Inflammatory macrophage (primary cell): ENCODE results near the gene SORCS2.

Experiments used
- DNase-seq, 2 donors: peaks; one replicate each; pipeline ENCODE4 v3.0.0-alpha.2; 2020 to 2022

The SORCS2 gene

DNA sequence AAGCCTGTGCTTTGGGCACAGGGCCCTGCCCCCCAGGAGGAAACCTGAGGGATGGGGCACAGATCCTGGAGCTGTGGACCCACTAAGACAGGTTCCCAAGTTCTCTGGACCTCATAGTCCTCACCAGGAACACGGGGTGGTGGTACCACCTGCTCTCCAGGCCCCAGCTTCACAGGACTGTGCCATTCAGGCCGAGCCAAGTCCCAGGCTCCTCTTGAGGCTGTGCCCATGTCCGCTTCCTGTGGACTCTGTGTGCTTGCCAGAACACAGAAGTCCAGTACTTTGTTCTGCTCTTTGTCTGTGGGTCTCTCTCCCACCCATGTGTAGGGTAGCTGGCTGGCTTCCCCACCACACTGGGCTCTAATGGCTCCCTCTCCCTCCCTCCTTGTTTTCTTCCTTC, 346.8 kb downstream of the SORCS2 start:
- DNase-seq: no peak

DNA sequence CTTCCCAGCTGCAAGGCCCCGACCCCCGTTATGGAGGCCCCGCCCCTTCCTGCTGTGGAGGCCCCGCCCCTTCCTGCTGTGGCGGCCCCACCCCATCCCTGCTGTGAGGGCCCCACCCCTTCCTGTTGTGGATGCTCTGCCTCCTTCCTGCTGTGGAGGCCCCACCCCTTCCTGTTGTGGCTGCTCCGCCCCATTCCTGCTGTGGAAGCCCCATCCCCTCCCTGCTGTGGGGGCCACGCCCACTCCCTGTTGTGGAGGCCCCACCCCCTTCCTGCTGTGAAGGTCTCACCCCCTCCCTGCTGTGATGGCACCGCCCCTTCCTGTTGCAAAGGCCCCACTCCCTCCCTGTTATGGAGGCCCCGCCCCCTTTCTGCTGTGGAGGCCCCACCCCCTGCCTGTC, 347.3 kb downstream of the SORCS2 start:
- DNase-seq: peak; percentile 4 to 62

DNA sequence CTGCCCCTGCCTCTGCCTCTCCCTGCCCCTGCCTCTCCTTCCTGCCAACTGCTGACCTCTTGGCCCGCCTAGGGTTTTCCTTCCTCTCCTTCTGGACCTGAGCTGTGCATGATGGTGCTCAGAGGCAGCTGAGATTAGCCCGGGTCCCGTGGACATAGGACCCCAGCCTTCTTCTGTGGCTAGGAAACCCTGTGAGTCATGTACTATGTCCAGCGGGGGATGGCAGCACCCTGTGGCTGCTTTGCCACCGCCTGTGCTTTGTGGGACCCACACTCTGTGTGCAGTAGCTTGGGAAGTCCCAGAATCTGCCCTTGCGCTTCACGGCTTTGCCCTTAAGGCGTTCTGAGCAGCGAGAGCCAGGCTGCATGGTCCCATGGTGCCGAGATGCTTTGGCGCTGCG, 347.9 kb downstream of the SORCS2 start:
- DNase-seq: no peak

DNA sequence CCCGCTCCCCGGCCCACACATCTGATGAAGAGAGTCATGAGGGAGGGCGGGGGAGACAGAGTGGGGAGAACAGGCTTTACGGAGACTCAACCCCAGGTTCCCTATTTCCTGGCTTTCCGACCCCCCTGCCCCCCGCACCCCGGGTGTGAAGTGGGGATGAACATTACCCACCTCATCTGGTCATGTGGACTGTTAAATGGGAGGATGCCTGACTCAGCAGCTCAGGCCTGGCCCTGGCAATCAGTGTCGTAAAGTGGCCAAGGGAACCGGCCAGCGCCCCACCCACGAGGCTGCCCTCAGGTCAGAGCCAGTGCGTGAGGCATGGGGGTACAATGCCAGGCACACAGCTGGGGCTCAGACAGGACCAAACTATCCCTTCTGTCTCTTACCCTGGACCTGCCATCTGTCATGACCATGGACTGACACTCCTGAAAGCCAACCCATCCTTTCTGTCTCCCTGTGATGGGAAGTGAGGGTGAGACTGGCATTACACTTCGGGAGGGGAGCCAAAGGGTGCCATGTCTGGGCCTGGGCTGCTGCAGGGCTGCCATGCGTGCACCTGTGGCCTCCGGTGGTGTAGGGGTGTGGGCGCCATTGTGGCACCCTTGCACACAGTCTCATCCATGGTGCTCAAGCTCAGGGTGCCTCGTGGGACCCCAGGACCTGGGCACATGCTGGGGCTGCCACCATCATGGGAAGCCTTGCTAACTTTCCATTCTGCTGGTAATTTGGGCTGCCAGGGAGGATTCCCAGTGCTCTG, 348.5 kb downstream of the SORCS2 start:
- DNase-seq: no peak

DNA sequence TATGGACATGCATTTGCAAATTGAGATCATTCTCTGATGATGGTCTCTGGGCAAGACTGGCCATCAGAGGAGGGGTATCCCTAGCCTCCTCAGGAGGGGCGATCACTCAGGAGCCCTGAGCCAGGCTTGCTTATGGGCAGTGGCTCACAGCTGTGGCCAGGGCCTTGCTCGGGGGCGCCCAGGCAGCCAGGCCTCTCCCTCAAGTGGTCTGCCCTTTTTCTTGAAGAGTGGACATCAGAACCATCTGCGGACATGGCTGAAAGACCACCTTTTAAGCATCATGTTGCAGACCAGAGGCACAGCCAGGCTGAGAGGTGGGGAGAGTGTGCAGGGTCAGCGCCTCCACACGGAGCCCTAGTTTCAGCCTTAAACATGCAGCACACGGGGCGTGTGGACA, 349.1 kb downstream of the SORCS2 start:
- DNase-seq: no peak

DNA sequence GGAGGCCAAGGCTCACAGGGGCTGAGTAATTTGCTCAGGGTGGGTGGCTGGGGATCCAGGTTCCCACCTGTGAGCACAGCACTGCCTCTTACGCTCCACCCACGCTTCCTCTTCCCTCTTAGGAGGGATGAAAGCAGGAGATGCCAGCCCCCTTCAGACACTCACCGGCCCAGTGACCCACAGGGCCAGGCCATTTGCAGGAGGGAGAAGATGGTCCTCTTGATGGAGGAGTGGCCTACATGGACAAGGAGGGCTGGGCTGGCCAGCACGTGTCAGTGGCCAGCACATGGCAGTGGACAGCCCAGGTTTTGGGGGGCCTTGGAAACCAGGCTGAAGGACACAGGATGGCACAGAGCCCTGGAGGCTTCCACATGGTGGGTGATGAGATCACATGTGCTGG, 350.4 kb downstream of the SORCS2 start:
- DNase-seq: no peak

DNA sequence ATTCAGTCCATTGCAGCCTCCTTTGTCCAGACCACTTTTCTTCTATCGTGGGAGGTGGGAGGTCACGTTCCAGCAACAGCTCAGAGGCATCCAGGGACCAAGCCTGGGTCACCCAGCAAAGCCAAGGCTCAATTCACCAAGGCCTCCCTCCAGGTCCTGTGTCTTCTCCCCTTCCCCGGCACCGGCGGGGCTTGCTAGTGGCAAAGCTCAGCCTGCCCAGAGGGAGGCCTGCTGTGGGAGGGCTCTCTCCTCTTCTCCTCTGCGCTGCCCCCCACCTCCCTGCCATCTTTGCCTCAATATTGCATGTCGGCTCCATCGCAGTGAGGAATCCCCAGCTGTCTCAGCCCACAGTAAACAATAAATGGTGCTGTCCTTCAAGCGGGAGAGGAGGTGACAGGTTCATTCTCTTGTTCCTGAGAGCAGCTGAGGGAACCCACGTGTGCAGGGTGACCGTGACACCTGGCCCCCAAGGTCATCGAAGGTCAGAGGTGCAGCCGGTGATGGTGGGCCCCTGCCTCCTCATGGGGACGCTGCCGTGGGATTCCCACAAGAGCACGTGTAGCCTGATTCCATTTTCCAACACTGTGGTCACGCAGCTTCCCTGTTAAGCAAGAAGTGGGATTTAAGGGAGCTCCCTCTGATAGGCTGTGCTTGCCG, 353.9 kb downstream of the SORCS2 start:
- no peak for DNase-seq

DNA sequence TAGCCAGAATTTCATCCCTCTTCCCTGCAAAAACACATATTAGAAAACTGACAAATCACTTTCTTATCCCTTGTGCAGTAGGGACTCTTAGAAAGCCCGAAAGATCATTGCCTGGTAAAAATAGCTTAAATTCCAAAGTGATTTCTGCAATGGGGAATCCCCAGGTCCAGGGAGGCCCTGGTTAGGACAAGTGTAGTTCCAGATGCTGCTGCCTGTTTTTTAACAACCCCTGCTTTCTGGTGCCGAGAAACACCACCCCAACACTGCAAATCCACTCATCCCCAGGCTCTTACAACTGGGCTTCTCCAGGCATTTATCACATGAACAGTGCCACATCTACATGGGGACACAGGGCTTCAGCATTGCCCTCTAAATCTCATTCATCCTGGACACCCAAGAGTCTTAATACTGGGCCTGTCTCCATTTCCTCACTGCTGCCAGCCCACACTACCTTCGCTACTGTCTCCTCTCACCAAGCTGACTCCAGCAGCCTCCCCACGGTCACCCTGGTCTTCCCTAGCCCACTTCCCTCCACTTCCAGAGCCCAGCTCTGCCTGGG, 354.6 kb downstream of the SORCS2 start:
- DNase-seq: no peak

DNA sequence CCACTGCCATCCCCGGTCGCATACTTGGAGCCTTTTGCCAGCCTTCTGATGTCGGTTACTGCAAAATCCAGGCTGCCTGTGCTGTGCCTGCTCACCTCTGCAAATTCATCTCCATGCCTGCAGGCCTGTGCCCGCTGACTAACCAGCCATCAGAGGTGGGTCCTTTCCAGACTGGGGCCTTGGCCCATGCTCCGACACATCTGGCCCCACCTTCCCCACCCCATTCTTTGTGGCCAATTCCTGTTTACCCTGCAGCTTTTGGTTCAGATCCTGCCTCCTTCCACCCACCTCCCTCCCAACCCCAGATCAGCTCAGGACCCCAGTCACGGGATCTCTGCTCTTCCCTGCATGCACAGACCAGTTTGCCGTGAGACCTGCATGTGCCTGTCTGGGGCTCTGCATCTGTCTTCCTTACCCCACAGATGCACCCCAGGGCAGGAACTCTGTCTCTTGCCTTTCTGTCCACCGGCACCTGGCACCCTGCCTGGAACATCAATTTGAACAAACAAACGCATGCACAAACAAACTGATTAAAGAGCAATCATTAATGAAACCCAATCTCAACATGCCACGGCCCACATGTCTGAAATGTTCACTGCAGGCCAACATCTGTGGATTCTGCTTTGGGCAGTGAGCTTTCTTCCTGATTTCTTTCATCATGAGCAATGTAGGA, 355.2 kb downstream of the SORCS2 start:
- no peak for DNase-seq

DNA sequence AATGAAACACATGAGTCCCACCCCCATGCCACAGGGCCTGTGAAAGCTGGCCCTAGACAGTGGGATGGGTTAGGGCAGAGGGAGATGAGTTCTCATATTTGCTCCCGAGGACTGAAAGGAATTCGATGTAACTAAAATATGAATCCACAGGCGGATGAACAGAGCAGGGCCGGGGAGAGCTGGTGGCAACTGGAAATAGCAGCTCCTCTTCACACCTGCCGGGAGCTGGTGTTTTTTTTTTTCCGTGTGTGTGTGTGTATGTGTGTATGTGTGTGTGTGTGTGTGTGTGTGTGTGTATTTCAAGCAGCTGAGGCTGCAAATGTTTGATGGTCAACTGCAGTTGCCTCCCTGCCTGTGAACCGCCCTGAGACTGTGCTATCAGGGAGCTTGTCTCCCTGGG, 357.5 kb downstream of the SORCS2 start:
- no peak for DNase-seq

DNA sequence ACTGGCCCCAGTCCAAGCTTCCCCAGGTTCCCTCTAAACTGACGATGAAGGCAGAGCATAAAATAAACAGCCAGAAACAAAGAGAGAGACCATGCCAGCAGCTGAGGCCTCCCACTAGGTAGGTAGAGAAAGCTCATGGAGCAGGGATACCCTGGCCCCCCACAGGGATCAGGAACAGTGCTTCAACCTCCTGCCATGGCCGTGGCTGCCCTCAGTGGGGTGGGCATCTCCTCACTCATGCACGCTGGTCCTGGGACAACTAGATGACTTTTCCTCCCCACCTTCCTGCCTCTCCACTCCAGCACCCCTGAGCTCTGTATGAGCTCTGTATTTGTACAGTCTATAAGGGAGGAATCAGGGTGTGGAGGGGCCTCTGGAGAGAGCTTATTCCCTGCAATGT, 360.1 kb downstream of the SORCS2 start:
- DNase-seq: no peak

DNA sequence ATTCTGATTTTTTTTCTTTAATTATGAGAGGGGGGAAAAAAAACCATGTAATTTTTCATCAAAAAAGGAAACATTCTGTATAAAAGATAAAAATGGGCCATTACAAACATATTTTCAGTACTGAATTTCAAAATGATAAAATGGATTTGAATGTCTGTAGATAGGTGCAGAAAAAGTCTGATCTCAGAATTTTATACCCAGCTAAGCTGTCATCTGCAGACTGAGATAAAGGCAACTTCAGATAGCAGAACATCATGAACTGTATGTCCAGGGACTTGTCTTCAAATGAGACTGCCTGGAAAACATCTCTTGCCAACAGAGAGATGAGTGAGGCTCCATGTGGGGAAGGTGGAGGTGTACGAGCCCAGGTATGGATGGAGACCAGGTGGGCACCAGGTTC, 360.9 kb downstream of the SORCS2 start:
- no peak for DNase-seq

DNA sequence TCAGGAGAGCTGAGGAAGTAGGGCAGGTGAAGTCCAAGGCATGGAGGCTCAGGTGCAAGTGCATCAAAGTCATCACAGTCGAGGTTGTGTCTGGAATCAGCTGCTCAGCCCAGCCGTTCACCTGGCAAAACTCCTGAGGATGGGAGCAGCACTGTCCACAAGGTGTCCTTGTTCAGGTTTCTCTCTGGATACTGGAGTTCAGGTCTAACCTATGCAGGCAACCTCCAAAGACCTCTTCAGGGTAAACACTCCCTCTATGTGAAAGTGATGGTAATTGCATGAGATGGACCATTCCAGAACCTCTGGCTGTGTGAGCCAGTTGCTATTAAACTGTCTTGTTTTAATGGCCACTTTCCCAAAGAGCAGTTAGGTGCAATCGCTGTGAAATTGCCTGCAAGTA, 362.6 kb downstream of the SORCS2 start:
- no peak for DNase-seq

DNA sequence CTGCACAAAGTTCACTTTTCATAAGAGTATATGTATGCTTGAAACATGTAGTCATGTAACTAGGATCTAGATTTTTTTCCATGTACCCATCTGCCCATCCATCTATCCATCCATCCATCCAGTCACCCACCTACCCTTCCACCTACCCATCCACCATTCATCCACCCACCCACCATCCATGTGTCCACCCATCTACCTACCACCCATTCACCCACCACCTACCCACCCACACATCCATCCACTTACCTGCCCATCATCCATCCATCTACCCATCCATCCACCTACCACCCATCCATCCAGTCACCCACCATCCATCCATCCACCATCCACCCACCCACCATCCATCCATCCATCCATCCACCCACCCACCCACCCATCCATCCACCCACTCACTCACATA, 364.2 kb downstream of the SORCS2 start:
- no peak for DNase-seq

DNA sequence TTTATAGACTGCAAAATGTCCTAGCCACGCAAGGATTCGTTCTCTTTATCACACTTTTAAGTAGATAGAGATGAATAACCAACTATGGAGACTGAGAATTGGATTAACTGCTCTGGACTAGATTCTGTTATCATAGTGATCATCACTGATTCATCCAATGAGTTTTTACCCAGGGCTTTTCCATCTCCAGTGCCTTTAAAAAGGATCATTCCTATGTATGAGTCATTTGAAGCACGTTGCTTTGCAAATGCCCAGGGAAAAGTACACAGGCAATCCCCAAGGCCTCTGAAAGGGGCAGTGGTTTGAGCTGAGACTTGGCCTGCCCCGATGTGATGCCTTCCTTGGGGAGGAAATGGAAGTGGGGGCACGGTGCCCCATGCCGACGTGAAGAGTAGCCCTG, 365.1 kb downstream of the SORCS2 start:
- no peak for DNase-seq

DNA sequence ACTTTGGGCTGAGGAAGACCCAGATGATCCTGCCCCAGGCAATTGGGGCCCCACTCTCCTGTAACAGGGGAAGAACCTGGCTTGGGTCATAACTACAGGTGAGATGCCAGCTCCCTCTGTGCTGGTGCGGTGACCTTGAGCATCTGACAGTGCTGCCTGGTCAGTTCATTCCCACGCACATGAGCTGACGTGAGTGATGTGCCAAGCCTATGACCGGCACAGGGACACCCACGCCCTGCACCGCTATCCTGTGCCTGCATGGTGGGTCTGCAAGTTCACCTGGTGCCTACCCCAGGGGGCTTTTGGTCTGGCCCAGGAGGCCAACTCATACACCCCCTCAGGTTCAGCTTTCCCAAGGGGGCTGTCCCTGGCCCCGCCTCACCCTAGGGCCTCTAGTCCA, 366.1 kb downstream of the SORCS2 start:
- DNase-seq: no peak

DNA sequence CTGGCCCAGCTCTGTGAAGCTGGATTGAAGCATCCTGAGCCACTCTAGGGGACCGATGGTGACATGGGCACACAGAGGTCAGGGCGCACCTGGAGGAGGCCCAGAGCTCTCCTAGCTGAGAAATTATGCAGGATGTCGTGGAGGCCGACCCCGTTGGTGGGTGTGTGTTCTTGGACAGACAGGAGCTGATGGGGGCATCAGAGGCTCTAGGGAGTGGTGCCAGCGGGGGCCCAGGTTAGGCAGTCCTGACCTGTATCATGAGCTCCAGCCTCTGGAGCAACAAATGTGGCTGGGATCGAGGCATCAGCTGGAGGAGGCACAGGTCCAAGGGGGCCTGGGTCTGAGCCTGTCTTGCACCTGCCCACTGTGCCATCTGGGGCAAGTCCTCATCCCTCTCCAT, 367.0 kb downstream of the SORCS2 start:
- no peak for DNase-seq

DNA sequence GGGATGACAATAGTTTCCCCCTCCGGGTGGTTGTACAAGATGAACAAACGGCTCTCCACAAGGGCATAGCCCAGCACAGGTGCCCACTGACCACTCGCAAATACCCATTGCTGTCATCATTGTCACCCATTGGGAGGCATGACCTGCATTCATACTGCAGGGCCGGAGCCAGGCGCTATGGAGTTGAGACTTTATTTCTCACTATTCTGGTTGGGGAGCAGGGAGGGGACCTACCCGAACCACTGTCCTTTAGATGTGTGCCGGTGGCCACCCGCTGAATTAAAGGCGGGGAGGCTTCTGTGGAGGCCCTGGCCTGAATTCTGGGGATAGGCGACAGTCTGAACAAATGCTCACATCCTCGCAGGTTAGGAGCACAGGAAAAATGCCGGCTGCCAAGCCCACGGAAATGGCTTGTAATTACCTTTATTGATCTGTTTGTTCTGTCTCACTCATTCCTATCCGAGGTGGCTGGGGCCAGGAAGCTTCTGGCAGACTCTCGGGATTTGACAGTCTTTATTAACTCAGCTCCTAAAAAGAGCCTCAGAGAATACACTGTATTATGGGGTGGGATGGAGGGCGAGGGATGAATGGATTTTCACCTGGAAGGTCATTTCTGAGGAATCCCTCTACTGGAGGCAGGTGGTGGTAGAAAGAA, 367.5 kb downstream of the SORCS2 start:
- DNase-seq: no peak

DNA sequence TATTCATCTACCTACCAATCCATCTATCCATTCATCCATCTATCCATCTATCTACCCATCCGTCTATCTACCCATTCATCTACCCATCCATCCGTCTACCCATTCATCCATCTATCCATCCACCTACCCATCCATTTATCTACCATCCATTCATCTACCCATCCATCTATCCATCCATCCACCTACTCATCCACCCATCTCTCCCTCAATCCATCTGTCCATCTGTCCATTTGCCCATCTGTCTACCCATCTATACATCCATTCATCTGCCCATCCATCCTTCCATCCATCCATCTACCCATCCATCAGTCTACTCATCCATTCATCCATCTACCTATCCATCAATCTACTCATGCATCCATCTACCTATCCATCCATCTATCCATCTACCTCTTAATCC, 369.2 kb downstream of the SORCS2 start:
- DNase-seq: no peak

DNA sequence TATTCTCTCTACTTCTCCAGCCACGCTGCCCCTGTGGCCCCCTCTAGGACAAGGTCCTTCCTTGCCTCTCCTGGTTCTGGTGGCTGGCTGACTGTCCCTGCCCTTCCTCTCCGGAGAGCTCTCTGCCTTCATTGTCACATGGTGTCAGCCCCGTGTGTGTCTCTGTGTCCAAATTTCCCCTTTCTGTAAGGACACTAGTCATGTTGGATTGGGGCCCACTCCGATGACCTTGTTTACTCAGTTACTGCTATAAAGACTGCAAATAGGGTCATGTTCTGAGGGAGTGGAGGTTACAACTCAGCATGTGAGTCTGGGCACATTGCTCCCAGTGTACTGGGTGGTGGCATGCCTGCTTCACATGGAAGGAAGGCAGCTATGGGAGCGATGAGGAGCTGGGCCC, 371.9 kb downstream of the SORCS2 start:
- peak in 1 of 2 donors; percentile 16 for DNase-seq

DNA sequence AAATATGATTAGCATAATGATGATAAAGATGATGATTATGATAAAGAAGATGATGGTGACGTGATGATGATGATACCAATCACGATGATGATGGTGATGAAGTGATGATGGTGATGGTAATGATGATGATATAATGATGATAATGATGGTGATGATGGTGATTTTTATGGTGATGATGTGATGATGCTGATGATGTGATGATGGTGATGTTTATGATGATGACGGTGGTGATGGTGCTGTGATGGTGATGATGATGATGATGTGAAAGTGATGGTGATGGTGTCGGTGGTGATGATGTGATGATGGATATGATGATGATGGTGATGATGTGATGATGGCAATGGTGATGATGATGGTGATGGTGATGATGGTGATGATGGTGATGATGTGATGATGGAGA, 373.1 kb downstream of the SORCS2 start:
- DNase-seq: no peak

DNA sequence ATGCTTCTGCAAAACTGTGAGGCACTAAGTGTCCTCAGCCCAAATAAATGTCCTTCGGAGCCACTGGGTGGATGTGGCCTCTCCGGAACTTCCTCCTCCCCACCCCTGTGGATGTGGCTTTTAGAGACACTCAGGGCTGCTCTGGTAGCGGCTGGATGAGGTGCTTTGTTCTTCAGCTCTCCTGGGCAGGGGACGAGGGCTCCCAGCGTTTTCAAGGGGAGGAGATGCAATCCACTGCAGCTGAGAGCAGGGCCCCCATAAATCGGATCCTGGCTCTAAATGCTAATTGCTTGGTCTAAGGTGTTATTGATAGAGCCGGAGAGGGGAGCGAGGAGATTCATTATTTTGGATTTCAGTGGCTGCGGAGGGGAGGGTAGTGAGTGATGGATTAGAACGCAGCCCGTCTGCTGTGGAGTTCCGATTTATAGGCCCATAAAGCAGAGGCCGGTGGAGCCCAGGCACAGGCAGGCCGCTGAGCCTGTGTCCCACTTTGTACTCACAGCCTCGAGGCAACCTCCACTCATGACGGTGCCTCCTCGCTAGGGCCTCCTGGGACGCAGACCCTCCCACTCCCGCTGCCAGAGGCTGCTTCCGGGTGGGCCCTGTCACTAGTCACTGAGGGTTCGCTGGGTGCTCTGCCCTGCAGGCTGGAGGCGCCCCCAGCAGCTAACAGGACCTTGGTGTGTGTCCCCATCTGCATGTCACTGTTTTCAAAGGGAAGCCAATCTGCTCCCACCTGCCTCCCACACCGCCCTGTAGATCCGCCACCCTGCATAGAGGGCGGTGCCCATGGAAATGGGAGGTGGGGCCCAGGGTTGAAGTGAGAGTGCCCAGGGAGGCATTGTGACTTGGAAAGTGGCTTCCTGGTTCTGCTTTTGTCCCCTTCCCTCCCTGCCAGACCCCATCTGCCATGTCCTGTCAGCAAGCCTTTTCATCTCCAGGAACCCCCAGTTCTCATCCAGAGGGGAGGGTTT, 377.8 kb downstream of the SORCS2 start:
- DNase-seq: no peak
